GM19099 (cell line): Measurements from ENCODE around the gene TSPAN9.

ENCODE experiments used
- POLR2A ChIP-seq: IDR thresholded peaks from 3 replicates; pipeline ENCODE4 v1.6.1; 2011; ENCODE audit warnings: low read depth; ENCODE audit not compliant: insufficient read length; ENCODE audit errors: extremely low read depth

TSPAN9 gene

GRCh38 chr12:3158851-3159465 is 81.8 kb downstream of the TSPAN9 start:
- TF ChIP-seq POLR2A: no peak

DNA sequence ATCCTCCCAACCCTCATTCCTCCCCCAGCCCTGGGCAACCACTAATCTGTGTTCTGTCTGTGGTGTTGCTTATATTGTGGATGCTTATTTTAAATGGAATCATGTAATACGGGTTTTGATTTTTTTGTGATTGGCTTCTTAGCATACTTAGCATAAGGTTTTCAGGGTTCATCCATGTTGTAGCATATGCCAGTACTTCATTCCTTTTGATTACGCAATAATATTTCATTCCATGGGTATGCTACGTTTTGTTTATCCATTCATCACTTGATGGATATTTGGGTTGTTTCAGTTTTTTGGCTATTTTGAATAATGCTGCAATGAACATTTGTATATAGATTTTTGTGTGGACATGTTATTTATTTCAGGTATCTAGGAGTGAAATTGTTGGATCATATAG is 82.9 kb downstream of the TSPAN9 start:
- no peak for TF ChIP-seq POLR2A

DNA sequence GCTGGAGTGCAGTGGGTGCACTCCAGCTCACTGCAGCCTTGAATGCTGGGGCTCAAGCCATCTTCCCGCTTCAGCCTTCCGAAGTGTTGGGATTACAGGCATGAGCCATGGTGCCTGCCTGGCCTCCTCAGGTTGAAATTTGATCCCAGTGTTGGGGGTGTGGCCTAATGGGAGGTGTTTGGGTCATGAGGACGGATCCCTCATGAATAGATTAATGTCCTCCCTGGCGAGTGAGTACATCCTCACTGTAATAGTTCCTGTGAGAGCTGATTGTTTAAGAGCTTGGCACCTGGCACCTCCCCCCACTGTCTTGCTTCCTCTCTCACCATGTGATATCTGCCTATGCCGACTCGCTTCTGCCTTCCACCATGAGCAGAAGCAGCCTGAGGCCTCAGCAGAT is 84.7 kb downstream of the TSPAN9 start:
- TF ChIP-seq POLR2A: no peak

- TF ChIP-seq POLR2A: no peak
These were observed 87.4 kb downstream of the TSPAN9 start for GRCh38 chr12:3164454-3165077.

DNA sequence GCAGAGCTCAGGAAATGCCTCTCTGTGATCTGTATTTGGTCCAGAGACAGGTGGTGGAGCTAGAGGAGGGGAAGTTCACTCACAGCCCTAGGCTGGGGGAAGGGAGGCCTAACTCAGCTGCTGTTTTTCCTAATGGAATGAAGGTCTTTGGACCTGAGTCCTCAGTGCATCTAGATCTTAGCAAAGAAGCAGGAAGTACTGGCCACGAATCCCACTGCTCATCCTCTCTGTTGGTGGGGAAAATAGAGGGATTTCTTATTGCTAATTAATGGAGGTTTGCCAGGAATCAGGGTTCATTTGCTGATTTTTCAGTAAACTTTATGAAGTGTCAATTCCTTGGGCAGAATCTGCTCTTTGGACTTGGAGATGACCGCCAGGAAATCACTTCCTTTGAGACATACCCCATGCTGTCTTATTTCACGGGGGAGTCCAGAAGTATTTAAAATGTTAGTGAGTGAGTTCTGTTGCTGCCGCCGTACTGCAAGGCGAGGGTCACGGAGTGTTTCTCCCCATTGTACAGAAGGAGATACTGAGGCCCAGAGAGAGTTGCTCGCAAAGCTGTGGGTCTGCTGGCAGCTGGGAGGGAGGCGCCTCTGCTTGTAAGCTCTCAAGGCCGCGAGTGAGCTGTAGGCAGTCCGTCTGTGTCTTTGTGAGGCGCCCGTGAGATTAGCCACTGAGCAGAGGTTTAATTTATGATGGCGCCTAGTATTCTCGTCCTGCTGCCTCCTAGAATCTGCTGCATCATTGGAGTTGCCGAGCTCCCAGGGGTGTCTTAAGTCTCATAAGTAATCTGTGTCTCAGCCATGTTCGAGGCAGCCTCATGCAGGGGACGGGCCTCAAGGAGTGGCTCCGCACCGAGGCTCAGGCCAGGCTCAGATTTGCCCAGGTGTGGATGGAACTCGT is 88.2 kb downstream of the TSPAN9 start:
- TF ChIP-seq POLR2A: no peak

- no peak for TF ChIP-seq POLR2A
These were observed 90.5 kb downstream of the TSPAN9 start for GRCh38 chr12:3167636-3168035.

DNA sequence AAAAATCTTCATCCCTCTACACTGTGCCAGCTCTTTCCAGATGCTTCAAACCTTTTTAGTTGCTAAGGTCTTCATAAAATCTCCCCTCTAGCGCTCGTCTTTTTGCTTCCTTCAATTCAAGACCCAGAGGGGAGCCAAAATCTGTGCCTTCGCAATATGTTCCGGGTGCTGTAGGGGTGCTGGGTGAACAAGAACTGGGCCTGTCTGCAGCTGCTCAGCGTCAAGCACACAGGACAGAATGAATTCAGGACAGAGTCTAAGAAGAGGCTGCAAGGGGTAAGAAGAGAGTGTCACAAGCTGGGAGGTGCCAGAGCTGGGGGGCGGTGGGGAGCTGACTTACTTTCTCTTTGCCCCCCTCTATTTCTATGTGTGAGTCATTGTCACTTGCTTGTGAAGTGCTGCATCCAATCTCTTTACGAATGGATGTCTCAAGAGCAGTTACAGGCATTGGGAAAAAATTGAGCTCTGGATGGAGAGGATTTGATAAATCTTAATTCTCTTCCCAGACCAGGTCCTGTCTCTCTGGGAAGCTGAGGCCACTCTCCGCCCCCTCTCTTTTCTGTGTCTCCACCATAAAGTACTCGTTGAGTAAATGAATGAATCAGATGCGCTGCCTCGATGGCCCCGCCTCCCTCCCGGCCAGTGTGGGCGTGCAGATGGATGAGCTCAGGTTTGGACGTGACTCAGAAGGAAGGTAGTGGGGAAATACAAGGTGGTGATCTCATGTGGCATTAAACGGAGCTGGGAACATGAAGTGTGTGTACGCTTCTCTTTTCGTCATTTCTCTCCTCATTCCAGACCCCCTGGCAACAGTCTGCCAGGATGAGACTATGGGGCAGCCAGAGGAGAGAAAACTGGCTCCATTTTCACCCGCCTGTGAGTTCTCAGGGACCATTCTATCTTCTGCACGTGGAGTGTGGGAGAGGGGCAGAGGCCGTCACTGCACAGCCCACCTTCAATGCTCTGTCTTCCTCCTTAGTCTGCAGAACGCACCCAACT is 91.3 kb downstream of the TSPAN9 start:
- no peak for TF ChIP-seq POLR2A

DNA sequence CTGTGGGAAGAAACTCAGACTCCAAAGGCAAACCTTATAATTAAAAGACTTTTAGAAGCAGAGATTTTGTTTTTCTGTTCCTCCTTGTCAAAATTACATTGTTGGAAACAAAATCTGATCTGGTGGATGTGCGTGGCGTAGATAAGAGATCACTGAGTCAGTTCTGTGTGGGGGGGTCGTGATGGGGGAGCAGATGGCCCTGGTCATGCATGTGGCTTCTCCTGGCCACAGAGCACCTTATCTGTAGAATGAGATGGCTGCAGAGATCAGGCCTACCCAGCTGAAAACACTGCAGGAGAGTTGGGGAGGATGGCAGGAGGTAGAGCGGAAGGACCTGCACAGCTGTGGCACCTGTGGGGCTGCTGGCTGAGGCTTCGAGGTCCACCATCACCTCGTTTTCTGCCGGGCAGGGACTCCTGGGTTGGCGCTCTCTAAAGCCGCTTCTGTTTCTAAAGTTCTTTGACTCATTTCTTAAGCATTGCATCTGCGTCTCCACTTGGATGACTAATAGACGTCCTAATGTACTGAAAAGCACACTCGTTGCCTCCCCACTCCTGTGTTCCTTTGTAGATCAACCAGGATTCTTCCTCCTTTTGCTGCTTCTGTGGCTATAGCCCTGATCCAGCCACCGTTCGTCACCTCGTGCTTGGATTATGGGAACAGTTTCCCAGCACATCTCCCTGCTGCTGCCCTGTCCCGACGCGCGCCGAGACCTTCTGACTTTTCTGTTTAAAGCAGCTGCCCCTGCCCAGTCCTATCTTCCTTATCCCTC is 93.4 kb downstream of the TSPAN9 start:
- TF ChIP-seq POLR2A: no peak

DNA sequence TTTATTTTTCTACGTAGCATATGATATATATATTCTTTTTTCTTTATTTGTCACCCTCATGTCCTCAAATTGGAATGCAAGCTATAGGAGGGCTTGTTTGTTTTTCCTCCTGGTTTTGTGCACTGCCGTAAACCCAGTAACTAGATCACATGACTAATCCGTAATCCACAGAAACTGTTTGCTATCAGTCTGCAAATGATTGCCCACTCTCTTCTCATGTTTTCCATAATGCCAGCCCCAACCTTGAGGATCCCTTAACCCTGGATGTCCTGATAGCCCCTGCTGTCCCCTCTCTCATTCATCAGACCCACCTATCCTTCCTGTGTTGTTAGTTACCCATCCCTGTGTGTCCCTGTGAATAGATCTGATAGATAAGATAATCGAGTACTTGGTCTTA is 94.0 kb downstream of the TSPAN9 start:
- no peak for TF ChIP-seq POLR2A

- TF ChIP-seq POLR2A: no peak
These were observed 95.2 kb downstream of the TSPAN9 start for GRCh38 chr12:3172124-3173007.

DNA sequence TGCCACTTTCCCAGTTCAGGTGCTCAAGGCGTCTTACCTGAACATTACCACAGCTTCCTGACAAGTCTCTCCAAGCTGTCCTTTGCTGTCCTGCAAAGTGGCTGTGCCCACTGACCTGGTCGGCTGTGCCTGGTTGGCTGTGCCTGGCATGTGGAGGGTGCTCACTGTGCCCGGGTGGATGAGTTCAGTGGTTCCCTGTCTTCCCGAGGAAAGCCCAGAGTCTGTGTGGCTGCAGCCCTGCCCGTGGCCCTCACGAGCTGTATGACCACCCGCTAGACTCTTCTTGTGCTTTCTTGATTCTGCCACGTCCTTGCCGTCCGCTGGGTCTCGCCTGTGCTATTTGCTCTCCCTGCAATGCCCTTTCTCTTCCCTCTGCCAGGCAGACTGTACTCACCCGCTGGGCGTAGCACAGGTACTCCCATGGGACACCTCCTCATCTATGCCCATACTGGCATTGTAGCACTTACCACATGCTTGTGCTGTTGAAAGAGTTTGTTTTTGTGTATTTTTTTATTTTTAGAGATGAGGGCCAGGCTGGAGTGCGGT is 95.9 kb downstream of the TSPAN9 start:
- TF ChIP-seq POLR2A: no peak

- no peak for TF ChIP-seq POLR2A
These were observed 96.7 kb downstream of the TSPAN9 start for GRCh38 chr12:3173912-3174311.

DNA sequence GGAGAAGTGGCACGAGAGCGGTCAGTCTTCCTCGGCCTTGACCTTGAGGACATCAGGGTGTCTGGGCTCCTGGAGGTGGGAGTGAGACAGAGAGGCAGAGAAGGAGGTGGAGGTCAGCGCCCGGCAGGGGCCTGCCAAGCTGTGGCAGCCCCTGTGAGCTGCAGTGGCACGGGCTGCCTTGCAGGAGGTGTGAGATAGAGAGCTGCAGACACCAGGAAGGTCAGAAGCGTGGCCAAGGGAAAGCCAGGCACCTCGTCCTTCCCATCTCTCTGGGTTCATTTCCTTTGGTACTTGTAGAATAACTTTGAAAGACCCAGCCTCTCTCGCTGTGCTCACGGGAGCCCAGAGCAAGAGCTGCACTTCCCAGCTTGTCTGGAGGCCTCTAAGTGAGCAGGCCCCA is 98.1 kb downstream of the TSPAN9 start:
- no peak for TF ChIP-seq POLR2A

DNA sequence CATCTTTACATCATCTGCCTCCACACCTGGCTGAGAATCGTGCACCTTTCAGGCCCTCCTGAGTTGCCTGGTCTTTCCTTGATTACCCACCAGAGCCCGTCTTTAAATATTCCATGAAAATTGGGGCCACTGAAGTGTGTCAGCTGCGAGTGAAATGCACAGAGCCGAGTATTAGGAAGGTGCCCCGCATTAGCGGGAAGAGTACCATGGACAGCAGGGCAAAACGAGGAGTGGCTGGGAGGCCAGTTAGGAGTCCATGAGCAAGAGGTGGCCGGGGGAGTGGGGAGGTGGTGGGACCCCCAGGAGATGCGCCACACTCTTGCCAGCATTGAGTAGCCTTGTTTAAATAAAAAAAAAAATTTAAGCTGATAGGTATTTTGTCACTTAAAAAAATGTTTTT is 99.6 kb downstream of the TSPAN9 start:
- no peak for TF ChIP-seq POLR2A
